SK-N-SH (cell line): ENCODE measurements around the gene ARHGAP11A. TPM values are rescaled to one million over a fixed set of nuclear protein-coding genes. Genes with fewer than 3 reads are reported as not detected.
A peak's percentile ranks its signal among the peaks of the same experiment; 100 is the strongest.
"Not testable (repeated sequence)": the region's sequence is repeated elsewhere in the genome, so short reads cannot be mapped to it uniquely, and the experiment has no call there.

ENCODE experiments used
- CTCF ChIA-PET: fragments of 300-600, 350-600 bp; formaldehyde crosslinking; extraction: SDS; loops from one replicate; lab custom pipeline; 2021; lab: Yijun Ruan, JAX
- POLR2A ChIA-PET: fragments of 350-600 bp; sonication (Branson Sonifier 250); formaldehyde crosslinking; extraction: SDS; loops from one replicate; lab custom pipeline; 2020; ENCODE audit warnings: antibody characterized with exemption, inconsistent platforms; lab: Yijun Ruan, JAX
- DNase-seq: peaks from one replicate; pipeline ENCODE4 v3.0.0; 2012
- H2AFZ ChIP-seq: fragments of 200-600 bp; sonication (generic); 2 replicates; pipeline ENCODE4 v1.8.1; 2016; ENCODE audit warnings: antibody characterized with exemption, mild to moderate bottlenecking, low read depth
- H3F3A ChIP-seq: fragments of 200-600 bp; sonication (generic); replicated peaks from 2 replicates; pipeline ENCODE3; 2016; ENCODE audit warnings: antibody characterized with exemption, mild to moderate bottlenecking; ENCODE audit not compliant: insufficient read depth
- H3K27ac ChIP-seq, 2 experiments: fragments of 200-500 bp in 1 of 2; fragments of 200-600 bp in 1 of 2; sonication (Bioruptor generic) in 1 of 2; sonication (generic), shearing (Covaris generic) in 1 of 2; 2 replicates each; pipeline versions ENCODE4 v1.5.1 to v1.6.1; 2014 to 2016; ENCODE audit warnings: low read depth in 2 of 2, inconsistent platforms in 1 of 2, low read length in 1 of 2, mild to moderate bottlenecking in 1 of 2, mixed read lengths in 1 of 2
- H3K27me3 ChIP-seq: fragments of 200-600 bp; sonication (generic), shearing (Covaris generic); 2 replicates; pipeline ENCODE4 v1.6.1; 2016; ENCODE audit warnings: mixed run types; ENCODE audit not compliant: insufficient read depth
- H3K36me3 ChIP-seq, 2 experiments: fragments of 200-500 bp in 1 of 2; fragments of 200-600 bp in 1 of 2; sonication (Bioruptor generic) in 1 of 2; sonication (generic) in 1 of 2; replicated peaks in 1 of 2; 2 replicates each; pipeline versions ENCODE3 to v1.5.1; 2014 to 2016; ENCODE audit warnings: low read length in 1 of 2, mild to moderate bottlenecking in 1 of 2; ENCODE audit not compliant: insufficient read depth in 2 of 2, control insufficient read depth in 1 of 2
- H3K4me1 ChIP-seq, 2 experiments: fragments of 200-500 bp in 1 of 2; fragments of 200-600 bp in 1 of 2; sonication (Bioruptor generic) in 1 of 2; sonication (generic), shearing (Covaris generic) in 1 of 2; 2 replicates each; pipeline versions ENCODE4 v1.5.1 to v1.6.1; 2014 to 2016; ENCODE audit warnings: low read depth in 1 of 2, low read length in 1 of 2, mixed run types in 1 of 2; ENCODE audit not compliant: insufficient read depth in 2 of 2, control insufficient read depth in 1 of 2
- H3K4me2 ChIP-seq: fragments of 200-600 bp; sonication (generic), shearing (Covaris generic); 2 replicates; pipeline ENCODE4 v1.6.1; 2017; ENCODE audit warnings: mixed run types
- H3K4me3 ChIP-seq, 2 experiments: fragments of 200-500 bp in 1 of 2; fragments of 200-600 bp in 1 of 2; sonication (Bioruptor generic) in 1 of 2; sonication (generic), shearing (Covaris generic) in 1 of 2; 2 replicates each; pipeline versions ENCODE4 v1.5.1 to v1.8.1; 2014 to 2016; ENCODE audit warnings: low read depth in 2 of 2, inconsistent platforms in 1 of 2, low read length in 1 of 2, mild to moderate bottlenecking in 1 of 2, mixed read lengths in 1 of 2, moderate library complexity in 1 of 2
- H3K79me2 ChIP-seq: fragments of 200-600 bp; sonication (generic); 2 replicates; pipeline ENCODE4 v1.8.1; 2017; ENCODE audit warnings: mild to moderate bottlenecking; ENCODE audit not compliant: insufficient read depth
- H3K9ac ChIP-seq: fragments of 200-600 bp; sonication (generic); 2 replicates; pipeline ENCODE4 v1.6.1; 2017; ENCODE audit warnings: mixed run types
- H3K9me2 ChIP-seq: fragments of 200-600 bp; sonication (generic); 2 replicates; pipeline ENCODE4 v1.6.1; 2017; ENCODE audit warnings: mixed run types
- H3K9me3 ChIP-seq: fragments of 200-600 bp; sonication (generic); 2 replicates; pipeline ENCODE4 v1.6.1; 2017; ENCODE audit warnings: mixed run types, mild to moderate bottlenecking, moderate library complexity
- H4K20me1 ChIP-seq: fragments of 200-600 bp; sonication (generic); 2 replicates; pipeline ENCODE4 v1.6.1; 2017; ENCODE audit warnings: mild to moderate bottlenecking, mixed run types; ENCODE audit not compliant: insufficient read depth
- CTCF ChIP-seq: fragments of 200-600 bp; sonication (generic); IDR thresholded peaks from 2 replicates; pipeline ENCODE4 v1.6.1; 2017; ENCODE audit warnings: antibody characterized with exemption, mild to moderate bottlenecking, moderate library complexity
- GABPA ChIP-seq: IDR thresholded peaks from 2 replicates; pipeline ENCODE4 v1.4.0; 2012; ENCODE audit warnings: low read depth, mild to moderate bottlenecking
- WGBS: methylation state at CpG from one replicate; pipeline ENCODE4 v1.1.6; 2017; ENCODE audit warnings: low lambda C conversion rate; 5-methylcytosine and 5-hydroxymethylcytosine counted together
- polyA plus RNA-seq, 3 experiments: library from polyadenylated mRNA; depleted of rRNA; stranded (reverse); fragments of >200 nt; gene quantifications; 2 replicates each; pipeline ENCODE4 v1.2.3, GENCODE V29; 2012

ARHGAP11A gene
- polyA plus RNA-seq, 1 of the 3 experiments (the other 2 are of a cell fraction), result 4.8 TPM

GRCh38 chr15:32593151-32593550 is 22.2 kb upstream of the ARHGAP11A start, which contains the start of gene GOLGA8N:
TSS of gene GOLGA8N (plus strand) at chr15:32593456.
- H3K9me2 ChIP-seq, H3K4me1 ChIP-seq, H3K4me2 ChIP-seq, H3K27ac ChIP-seq, H3F3A ChIP-seq, H3K9ac ChIP-seq, H3K4me3 ChIP-seq, POLR2A ChIA-PET, H3K9me3 ChIP-seq, H3K36me3 ChIP-seq, H3K27me3 ChIP-seq, H4K20me1 ChIP-seq, DNase-seq, H3K79me2 ChIP-seq, H2AFZ ChIP-seq: not testable (repeated sequence)
- CTCF ChIA-PET, result interaction anchor here (0.6 kb wide), 1 partner anchor 88 kb away, joined by 3 read pairs; no protein-coding TSS in a partner anchor
- WGBS, result 76% methylated on average over 7 of the region's 8 CpGs

GRCh38 chr15:32609518-32609917 is 5.8 kb upstream of the ARHGAP11A start:
- CTCF ChIA-PET, H4K20me1 ChIP-seq, DNase-seq, H3K4me3 ChIP-seq, H3K4me2 ChIP-seq, H3K27me3 ChIP-seq, H3K79me2 ChIP-seq, H3K27ac ChIP-seq, H3K9me2 ChIP-seq, H3K9ac ChIP-seq, H3F3A ChIP-seq, POLR2A ChIA-PET, H2AFZ ChIP-seq, H3K4me1 ChIP-seq, H3K36me3 ChIP-seq, H3K9me3 ChIP-seq: not testable (repeated sequence)
- 96% methylated on average over 2 of the region's 2 CpGs for WGBS

GRCh38 chr15:32610719-32611118 is 4.6 kb upstream of the ARHGAP11A start:
- CTCF ChIA-PET, H3K9ac ChIP-seq, H3K27ac ChIP-seq, H3K36me3 ChIP-seq, H3K79me2 ChIP-seq, POLR2A ChIA-PET, H3K27me3 ChIP-seq, H3K9me2 ChIP-seq, H2AFZ ChIP-seq, H3K4me3 ChIP-seq, H3K4me2 ChIP-seq, H3F3A ChIP-seq, H4K20me1 ChIP-seq, H3K4me1 ChIP-seq, DNase-seq, H3K9me3 ChIP-seq: not testable (repeated sequence)
- peak; percentile 27; the same call in 1 of the 2 replicates for TF ChIP-seq CTCF
- 3% methylated on average over 1 of the region's 3 CpGs for WGBS

- POLR2A ChIA-PET, result interaction anchor here (0.6 kb wide), 1 partner anchor 1989 kb away, joined by 4 read pairs; the partner anchor contains the start of gene ARHGAP11B
- DNase-seq, H3K27me3 ChIP-seq, CTCF ChIA-PET, H4K20me1 ChIP-seq: not testable (repeated sequence)
- WGBS, result 0% methylated on average over 11 of the region's 16 CpGs
- peak; percentile 23; the same call in 1 of the 2 replicates for TF ChIP-seq GABPA
- TF ChIP-seq, all 33 proteins: peak for 1; not testable (repeated sequence) for 32
- H2AFZ ChIP-seq, H3K9me2 ChIP-seq, H3K36me3 ChIP-seq, H3F3A ChIP-seq, H3K4me1 ChIP-seq, H3K9me3 ChIP-seq: not testable (repeated sequence)
- H3K4me3 ChIP-seq, result peak overlapping the region; percentile 57 to 74; a peak in 3 of 4 replicates
- peak overlapping the region; percentile 69 to 81 for H3K27ac ChIP-seq
- peak overlapping the region; percentile 87; the same call in 1 of the 2 replicates for H3K9ac ChIP-seq
- peaks cover 40% of the 10 kb centered on the region for H3K79me2 ChIP-seq
- H3K4me2 ChIP-seq, result peak overlapping the region; percentile 82; the same call in 1 of the 2 replicates
These were observed 623 bp upstream of the ARHGAP11A start for GRCh38 chr15:32614712-32615050.

GRCh38 chr15:32615871-32616426 is 645 bp downstream of the ARHGAP11A start:
- peak overlapping the region; percentile 87 for H3K9ac ChIP-seq
- H3K36me3 ChIP-seq, H3K27me3 ChIP-seq, DNase-seq, H3F3A ChIP-seq, H3K9me2 ChIP-seq, H3K9me3 ChIP-seq, CTCF ChIA-PET, H4K20me1 ChIP-seq, POLR2A ChIA-PET, H3K4me1 ChIP-seq: not testable (repeated sequence)
- peak overlapping the region; percentile 56 to 65 for H3K27ac ChIP-seq
- H2AFZ ChIP-seq, result peak overlapping the region; percentile 72; the same call in 1 of the 2 replicates
- peak overlapping the region; percentile 57 to 74 for H3K4me3 ChIP-seq
- peak overlapping the region; percentile 82 for H3K4me2 ChIP-seq
- peaks cover 50% of the 10 kb centered on the region for H3K79me2 ChIP-seq
- WGBS, result 1% methylated on average over 21 of the region's 24 CpGs
